GM18507 (cell line): ENCODE data around the gene APOL4.

Source experiments
- DNase-seq: peaks from one replicate; pipeline ENCODE4 v3.0.0; 2011; ENCODE audit warnings: low read depth; ENCODE audit not compliant: insufficient read length; ENCODE audit errors: extremely low spot score
- FAIRE-seq: peaks from 2 replicates; lab custom pipeline; 2011; peaks lifted over from hg19 to GRCh38; lab: Jason Lieb, UNC

APOL4 gene

GRCh38 chr22:36143066-36143815 is 58.4 kb downstream of the APOL4 start:
- FAIRE-seq: no peak

GRCh38 chr22:36141481-36141880 is 60.1 kb downstream of the APOL4 start:
- no peak for FAIRE-seq
- no peak for DNase-seq

More at GRCh38 chr22:36143066-36143815, 58.4 kb downstream of the APOL4 start:
- no peak for DNase-seq
